GM21381 (cell line): ENCODE results near the gene DCAF8L1.
"Not testable (repeated sequence)": the region's sequence is repeated elsewhere in the genome, so short reads cannot be mapped to it uniquely, and the experiment has no call there.

Experiments
- ATAC-seq: cut with Tn5 transposase; IDR thresholded peaks from one replicate; pipeline ENCODE4 v1.9.1; 2021; ENCODE audit warnings: mild to moderate bottlenecking, moderate library complexity; ENCODE audit not compliant: unreplicated experiment

Gene DCAF8L1

DNA sequence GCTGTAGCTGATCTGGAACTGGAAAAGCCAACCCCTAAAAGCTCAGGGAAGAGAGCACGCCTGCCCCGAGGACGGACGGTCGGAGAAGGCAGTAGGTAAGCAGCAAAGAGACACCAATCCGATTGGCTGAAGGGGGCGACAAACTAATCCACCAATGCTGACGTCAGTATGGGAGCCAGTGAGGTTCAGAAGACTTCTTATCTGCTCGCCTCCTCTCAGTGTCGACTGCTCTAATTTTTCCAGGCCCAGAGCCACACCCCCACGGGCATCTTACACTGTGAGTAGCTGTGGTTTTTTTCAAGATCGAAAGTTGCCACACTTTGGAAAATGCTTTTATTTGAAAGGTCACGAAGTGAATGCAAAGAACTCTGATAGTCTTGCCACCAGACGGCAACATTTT is at the start of gene DCAF8L1:
TSS of gene DCAF8L1 (minus strand) at position 101 of the 400 bp plus-strand sequence. CDS start 115 bp downstream, outside the sequence.
- ATAC-seq: no peak

DNA sequence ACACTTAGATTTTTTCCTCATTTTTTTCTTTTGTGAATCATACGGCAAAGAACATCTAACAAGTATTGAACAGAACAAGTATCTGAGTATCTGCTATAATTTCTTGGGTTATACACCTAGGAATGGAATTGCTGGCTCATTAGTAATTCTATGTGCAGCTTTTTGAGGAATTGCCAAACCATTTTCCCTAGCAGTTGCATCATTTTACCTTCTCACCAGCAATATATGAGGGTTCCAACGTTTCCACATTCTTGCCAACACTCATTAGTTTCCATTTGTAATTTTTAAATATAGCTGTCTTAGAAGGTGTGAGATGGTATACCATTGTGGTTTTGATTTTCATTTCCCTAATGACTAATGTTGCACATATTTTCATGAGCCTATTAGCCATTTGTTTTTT is 41.1 kb upstream of the DCAF8L1 start:
- ATAC-seq: no peak

DNA sequence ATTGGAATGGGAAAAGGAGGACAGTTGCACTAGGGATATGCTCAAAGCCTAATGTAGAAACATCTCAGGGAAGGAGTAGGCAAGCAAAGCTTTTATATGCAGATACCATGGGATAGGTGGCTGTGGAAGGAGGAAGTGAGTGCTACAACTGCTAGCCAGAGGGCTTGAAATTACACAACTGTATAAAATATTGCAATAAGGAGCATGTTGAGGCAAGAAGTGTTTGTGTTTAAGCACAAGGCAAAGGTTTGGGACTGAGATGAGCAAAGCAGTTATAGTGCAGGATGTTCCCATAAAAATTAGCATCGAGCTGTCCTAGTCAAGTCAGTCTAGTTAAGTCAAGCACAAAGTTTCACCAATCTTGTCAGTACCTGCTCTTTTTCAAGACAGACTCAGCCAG is 35.6 kb upstream of the DCAF8L1 start:
- ATAC-seq: no peak

DNA sequence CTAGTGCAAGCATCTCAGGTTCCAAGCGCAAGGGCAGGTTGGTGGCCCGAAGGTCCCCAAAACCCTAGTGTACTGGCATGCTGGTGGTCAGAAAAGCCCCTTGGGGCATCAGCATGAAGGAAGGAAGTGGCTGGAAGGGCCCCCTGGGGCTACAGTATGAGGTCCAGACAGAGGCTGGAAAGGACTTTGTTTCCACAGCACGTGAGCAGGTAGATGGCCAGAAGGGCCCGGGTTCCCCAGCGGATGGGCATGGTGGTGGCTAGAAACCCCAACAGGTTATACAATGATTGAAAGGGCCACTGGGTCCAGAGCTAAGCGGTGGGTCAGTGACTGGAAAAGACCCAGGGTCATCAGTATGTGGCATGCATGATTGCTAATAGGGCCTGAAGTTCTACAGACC is 34.7 kb upstream of the DCAF8L1 start:
- no peak for ATAC-seq

DNA sequence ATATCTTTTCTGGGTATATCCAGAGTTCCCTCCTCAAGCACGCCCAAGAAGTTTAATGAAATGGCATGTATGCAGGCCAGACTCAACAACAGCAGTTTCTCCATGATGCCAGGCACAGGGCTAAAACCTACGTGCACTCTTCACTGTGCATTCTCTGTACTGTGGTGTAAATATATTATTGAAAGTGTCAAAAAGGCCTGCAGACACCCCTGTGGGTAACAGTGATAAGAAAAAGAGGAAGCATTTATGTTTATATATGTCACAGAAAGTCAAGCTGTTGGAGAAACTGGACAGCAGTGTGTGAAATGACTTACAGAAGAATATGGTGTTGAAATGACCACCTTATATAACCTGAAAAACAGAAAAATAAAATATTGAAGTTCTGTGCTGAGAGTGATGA is 29.6 kb upstream of the DCAF8L1 start:
- no peak for ATAC-seq

DNA sequence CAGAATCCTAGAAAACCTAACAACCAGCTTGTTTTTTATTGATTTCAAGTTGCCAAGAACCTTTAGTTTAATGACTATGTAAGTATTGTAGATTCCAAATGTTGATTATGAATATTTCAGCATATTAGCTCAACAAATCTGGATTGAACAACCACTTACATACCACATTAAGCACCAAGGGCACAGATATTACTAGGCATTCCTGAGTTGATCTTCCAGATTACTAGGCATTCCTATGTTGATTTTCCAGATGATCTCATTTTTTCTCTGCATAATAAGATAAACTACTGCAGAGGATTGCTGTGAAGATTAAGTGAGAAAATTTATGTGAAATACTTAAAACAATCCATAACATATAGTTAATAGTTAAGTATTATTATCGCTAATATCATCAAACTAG is 17.4 kb upstream of the DCAF8L1 start:
- no peak for ATAC-seq

DNA sequence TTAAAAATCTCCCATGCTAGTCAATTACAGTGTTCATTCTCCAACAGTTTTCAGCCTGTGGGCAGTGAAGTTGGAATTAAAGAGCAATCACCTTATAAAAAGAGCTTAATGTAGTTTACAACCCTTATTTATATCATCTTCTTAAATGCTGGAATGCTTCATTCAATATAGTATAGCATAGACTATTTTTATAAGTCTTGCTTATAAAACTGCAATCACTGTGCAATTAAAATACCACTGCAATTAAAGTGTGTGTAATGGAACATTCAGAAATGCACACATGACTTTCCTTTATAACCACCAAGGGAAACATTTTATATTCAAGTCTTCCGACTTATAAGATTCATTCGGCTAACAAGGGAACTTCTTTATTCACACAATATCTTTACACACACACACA is 16.4 kb upstream of the DCAF8L1 start:
- ATAC-seq: no peak

DNA sequence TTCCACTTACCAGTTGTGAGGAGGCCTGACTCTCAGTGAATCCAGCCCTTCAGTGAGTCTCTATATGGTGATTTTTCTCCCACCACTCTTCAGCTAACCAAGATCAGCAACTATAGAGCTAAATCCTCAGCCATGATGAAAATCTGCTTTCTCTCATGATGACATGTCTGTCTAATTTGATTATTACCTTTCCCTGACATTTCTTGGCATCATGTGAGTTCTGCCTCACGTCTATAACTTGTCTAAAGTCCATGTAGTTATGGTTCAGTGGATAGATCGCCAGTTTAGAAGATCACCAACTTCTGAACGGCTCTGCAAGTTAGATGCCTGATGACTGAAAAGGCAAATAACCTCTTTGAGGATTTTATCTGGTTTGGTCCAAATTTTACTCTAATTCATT is 14.9 kb upstream of the DCAF8L1 start:
- no peak for ATAC-seq

DNA sequence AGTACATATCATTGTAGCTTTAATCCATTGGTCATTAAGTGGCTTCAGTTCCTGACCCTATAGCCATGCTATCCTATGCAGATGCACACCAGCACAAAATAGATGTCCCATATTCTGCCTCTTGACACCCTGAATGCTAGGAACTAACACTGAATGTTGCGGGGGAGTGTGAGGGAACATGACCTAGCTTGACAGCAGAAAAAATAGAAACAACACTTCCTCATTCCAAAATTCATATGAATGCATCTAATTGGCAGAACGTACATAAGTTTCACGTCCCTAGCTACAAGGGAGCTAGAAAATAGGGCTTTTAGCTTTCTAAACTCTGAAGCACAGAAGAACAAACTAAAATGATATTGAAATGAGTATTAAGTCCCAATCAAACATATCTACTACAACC is 14.4 kb upstream of the DCAF8L1 start:
- ATAC-seq: no peak

DNA sequence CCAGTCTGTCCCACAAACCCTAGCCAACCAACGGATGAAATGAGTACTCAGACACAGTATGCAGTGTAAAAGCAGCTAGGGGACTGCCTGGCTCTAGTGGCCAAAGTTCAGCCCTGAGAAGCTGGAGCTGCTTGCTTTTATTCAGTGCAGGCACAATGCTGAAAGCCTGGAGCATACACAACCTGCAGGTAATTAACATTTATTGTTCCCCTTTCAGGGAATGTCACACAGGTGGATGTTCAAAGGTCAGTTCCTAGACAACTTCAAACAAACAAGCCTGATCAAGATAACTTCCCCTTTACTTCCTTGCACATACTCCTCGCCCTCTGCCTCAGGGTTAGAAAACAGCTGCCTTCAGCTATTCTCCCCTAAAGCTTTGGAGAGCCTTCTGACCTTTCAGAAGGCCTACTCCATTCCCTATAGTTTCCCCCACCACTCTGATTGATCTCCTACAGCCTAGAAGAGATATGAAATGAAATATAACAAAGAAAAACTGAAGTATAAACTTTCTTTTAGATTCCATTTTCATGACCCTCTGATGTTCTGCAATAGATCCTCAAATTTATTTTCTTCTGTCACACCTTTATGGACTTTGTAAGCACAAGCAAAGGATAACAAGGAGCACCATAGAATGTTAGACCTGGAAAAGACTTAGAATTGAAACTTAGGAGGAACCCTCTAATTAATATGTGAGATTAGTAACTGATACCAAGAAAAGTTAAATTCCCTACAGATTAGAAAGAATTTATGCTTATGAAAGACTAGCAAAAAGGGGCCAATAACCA is 6.8 kb upstream of the DCAF8L1 start:
- no peak for ATAC-seq

DNA sequence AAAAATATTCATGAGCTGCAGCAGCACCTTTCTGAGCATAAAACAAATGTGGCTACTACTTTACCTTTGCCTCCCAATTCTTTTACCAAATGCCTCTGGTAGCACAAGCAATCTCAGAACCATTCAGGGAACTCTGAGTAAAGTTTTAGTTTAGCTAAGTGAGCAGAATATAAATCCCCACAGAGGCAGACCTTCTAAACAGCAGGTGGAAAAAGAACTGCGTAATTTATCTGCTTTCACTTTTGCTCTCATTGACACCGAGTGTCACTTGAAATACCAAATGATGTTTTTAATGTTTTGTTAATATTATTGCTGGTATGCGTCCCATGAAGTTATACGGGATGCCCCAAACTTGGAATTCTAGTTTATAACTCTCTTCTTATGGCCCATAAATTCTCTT is 4.3 kb downstream of the DCAF8L1 start:
- ATAC-seq: not testable (repeated sequence)

DNA sequence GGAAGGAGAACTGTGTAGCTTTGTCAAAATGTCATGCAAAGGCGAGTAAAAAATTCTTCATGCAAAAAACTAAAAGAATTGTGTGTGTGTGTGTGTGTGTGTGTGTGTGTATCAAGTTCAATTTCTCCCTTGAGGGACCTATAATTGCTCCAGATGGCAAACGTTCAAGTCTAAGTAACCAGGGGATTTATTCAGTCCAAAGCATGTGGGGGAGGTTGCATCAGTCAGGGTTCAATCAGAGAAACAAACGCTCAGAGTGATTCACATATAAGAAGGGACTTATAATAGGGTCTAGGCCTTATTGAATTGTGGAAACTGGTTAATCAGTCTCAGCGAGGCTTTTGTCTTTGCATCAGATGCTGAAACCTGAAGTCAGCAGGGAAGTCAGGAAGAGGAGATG is 5.0 kb downstream of the DCAF8L1 start:
- no peak for ATAC-seq

DNA sequence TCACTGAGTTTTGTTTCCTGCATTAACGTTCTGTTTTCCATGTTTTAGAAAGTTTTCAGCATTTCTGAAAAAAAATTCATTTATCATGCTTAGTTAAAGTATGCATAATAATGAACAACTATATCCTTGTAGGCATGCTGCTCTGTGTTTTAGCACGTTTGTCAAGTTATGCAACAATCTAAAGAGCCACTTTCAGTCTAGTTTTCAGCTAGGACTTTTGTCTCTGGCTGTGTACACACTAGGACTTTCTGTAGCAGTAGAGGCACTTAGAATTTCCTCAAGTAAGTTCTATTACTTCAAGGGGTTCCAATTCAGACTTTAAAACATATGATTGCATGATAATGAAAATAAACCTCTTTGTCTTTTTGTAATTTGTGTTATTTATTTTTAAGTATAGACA is 12.4 kb downstream of the DCAF8L1 start:
- ATAC-seq: no peak

DNA sequence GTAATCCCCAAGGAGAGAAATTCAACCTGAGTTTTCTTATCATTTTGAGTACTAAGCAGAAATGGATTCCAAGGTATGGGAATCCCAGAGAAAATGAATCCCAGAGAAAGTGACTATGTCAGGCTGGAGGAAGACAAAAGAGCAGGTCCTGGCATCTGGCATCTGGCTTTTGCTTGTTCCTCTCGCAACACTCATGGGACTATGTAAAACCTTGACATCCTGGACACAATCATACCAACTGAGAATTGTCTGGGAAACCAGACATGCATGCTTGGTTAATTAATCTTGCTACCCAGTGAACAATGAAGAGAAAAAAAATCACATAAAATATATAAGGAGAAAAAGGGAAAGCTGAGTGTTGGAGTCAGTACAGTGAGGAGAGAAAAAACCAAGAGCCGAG is 12.9 kb downstream of the DCAF8L1 start:
- no peak for ATAC-seq

DNA sequence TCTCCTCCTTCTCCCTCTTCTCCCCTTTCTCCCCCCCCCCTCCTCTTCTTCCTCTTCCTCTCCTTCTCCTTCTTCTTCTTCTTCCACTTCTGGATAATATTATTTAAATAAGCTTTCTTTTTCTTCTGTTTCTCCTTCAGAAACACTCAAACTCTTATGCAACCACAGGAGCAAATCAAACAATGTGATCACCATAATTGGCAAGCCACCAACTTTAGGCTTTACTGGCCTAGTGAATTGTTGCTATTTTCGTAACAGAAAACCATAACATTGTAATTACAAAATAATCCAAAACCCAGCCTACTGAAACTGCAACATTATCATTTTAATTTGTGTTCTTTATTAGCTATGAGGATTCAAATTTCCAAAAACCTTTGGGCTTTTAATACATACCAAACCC is 14.3 kb downstream of the DCAF8L1 start:
- no peak for ATAC-seq

DNA sequence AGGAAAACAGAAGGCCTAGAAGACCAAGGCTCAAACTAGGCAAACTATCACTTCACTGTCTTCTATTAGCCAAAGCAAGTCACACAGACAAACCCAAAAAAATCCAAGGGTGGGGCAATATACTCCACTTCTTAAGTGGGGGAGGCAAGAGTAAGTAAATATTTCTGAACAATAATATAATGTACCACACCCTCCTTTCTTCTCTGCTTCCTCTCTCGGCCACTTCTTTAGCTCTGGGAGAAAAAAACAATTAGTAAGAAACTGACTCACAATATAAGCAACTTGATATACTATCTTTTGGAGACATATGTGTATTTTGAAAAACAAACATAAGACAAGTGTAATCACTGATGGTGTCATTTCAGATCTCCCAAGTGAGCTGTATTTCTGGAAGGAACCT is 14.8 kb downstream of the DCAF8L1 start:
- no peak for ATAC-seq

DNA sequence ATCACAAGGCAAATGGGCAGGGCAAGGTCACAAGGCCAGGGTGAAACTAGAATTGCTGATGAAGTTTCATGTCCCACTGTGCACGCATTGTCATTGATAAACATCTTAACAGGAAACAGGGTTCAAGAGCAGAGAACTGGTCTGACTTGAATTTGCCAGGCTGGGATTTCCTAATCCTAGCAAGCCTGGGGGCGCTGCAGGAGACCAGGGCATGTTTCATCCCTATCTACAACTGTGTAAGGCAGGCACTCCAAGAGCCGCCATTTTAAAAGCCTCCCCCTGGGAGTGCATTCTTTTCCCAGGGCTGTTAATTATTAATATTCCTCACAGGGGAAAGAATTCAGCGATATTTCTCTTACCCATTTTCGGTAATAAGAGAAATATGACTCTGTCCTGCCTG is 15.9 kb downstream of the DCAF8L1 start:
- ATAC-seq: not testable (repeated sequence)

DNA sequence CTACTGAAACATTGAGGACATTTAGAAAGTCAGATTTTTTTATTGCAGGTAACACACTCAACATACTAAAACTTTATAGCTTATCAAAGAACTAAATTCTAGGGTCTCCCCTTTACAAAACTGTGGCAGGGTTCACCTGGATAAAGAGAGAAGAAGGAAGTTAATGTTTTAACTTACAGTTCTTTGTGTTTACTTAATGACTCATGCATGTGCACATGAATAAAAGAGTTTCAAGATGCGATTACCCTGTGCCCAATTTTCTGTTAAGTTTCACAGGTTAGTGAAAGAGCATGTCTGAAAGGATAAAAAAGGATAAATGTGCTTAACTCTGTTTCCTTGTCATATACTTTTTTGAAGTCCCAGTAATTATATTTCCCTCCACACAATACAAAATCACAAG is 16.8 kb downstream of the DCAF8L1 start:
- no peak for ATAC-seq

DNA sequence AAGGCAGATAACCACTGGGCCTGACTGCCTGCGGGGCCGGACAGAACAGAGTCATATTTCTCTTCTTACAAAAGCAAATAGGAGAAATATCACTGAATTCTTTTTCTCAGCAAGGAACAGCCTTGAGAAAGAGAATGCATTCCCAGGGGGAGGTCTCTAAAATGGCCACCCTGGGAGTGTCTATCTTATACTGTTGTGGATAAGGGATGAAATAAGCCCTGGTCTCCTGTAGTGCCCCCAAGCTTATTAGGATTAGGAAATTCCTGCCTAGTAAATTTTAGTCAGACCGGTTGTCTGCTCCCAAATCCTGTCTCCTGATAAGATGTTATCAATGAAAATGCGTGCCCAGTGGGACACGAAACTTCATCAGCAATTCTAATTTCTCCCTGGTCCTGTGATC is 20.8 kb downstream of the DCAF8L1 start:
- ATAC-seq: not testable (repeated sequence)

DNA sequence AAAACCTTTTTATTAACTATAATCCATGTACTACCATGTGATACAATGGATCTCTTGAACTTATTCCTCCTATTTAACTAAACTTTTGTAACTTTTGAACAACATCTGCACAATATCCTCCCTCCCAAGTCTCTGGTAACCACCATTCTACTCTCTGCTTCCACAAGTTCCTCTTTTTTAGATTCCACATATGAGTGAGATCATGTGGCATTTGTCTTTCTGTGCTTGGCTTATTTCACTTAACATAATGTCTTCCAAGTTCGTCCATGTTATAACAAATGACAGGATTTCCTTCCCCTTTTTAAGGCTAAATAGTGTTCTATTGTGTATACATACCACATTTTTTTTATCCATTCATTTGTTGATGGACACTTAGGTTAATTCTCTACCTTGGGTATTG is 28.1 kb downstream of the DCAF8L1 start:
- no peak for ATAC-seq

DNA sequence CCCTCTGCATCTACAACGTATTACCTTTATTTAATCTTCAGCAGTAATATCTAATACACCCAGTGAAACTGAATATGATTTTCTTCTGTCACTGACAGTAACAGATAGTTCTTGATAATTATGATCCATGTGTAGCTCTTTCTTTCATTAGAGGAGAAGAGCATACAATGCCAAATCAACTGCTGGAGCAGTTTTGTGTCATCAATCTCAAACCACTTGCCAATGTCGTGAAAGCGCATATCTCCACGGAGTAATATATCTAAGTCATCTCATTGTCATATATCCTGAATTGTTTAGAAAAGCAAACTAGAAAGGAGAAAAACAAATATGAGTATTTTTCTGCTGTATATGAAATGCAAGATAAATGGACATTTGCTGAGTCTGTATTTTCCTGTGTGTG is 47.9 kb downstream of the DCAF8L1 start:
- no peak for ATAC-seq
